GM23338 (cell line): Measurements from ENCODE around the gene CCDC194. TPM values are rescaled to one million over a fixed set of nuclear protein-coding genes. Genes with fewer than 3 reads are reported as not detected.
"Not testable (repeated sequence)": the region's sequence is repeated elsewhere in the genome, so short reads cannot be mapped to it uniquely, and the experiment has no call there.

Source experiments
- ATAC-seq: fragments of 200-7000 bp; cut with Tn5 transposase; 3 replicates; pipeline ENCODE4 v1.9.1; 2020
- DNase-seq: peaks from one replicate; pipeline ENCODE4 v3.0.0-alpha.2; 2015; ENCODE audit warnings: low spot score
- H2AFZ ChIP-seq: fragments of 200-600 bp; sonication (generic); 2 replicates; pipeline ENCODE4 v1.8.0; 2016; ENCODE audit warnings: antibody characterized with exemption, mild to moderate bottlenecking, moderate library complexity
- H3F3A ChIP-seq: fragments of 200-600 bp; sonication (generic); replicated peaks from 2 replicates; pipeline ENCODE4 v1.8.0; 2017; ENCODE audit warnings: antibody characterized with exemption, mixed run types, low read depth
- H3K27ac ChIP-seq: fragments of 200-600 bp; sonication (generic); 2 replicates; pipeline ENCODE4 v1.6.1; 2016; ENCODE audit warnings: low read depth
- H3K27me3 ChIP-seq: fragments of 200-600 bp; sonication (generic); 2 replicates; pipeline ENCODE4 v1.8.0; 2016; ENCODE audit warnings: mild to moderate bottlenecking, mixed run types, moderate library complexity; ENCODE audit not compliant: insufficient read depth
- H3K36me3 ChIP-seq: fragments of 200-600 bp; sonication (generic); 2 replicates; pipeline ENCODE4 v1.8.0; 2016; ENCODE audit warnings: mild to moderate bottlenecking; ENCODE audit not compliant: insufficient read depth
- H3K4me1 ChIP-seq: fragments of 200-600 bp; sonication (generic); 2 replicates; pipeline ENCODE4 v1.8.0; 2016; ENCODE audit warnings: mild to moderate bottlenecking, moderate library complexity; ENCODE audit not compliant: insufficient read depth
- H3K4me2 ChIP-seq: fragments of 200-600 bp; sonication (generic); 2 replicates; pipeline ENCODE4 v1.7.1; 2017; ENCODE audit warnings: mixed run types
- H3K4me3 ChIP-seq: fragments of 200-600 bp; sonication (generic); 2 replicates; pipeline ENCODE4 v1.6.1; 2016; ENCODE audit warnings: mixed run types
- H3K79me2 ChIP-seq: fragments of 200-600 bp; sonication (generic); replicated peaks from 2 replicates; pipeline ENCODE4 v1.8.0; 2017; ENCODE audit warnings: mild to moderate bottlenecking; ENCODE audit not compliant: insufficient read depth
- H3K9me2 ChIP-seq: fragments of 200-600 bp; sonication (generic); 2 replicates; pipeline ENCODE4 v1.8.0; 2017; ENCODE audit not compliant: insufficient read depth
- H4K20me1 ChIP-seq: fragments of 200-600 bp; sonication (generic); replicated peaks from 2 replicates; pipeline ENCODE4 v1.8.0; 2017; ENCODE audit warnings: mild to moderate bottlenecking; ENCODE audit not compliant: insufficient read depth
- H3K27ac Mint-ChIP-seq: 2 replicates; pipeline ENCODE4 v1.8.0; 2020; ENCODE audit warnings: inconsistent platforms, mild to moderate bottlenecking, moderate library complexity, mixed read lengths
- H3K27me3 Mint-ChIP-seq: 3 replicates; pipeline ENCODE4 v1.8.0; 2022; ENCODE audit warnings: low read depth, mild to moderate bottlenecking, moderate library complexity, mixed read lengths, inconsistent platforms; ENCODE audit not compliant: insufficient read depth, poor library complexity
- H3K36me3 Mint-ChIP-seq: 3 replicates; pipeline ENCODE4 v1.8.0; 2021; ENCODE audit warnings: low read depth, mild to moderate bottlenecking, inconsistent platforms, moderate library complexity, mixed read lengths
- H3K4me1 Mint-ChIP-seq: 3 replicates; pipeline ENCODE4 v1.8.0; 2020; ENCODE audit warnings: mild to moderate bottlenecking, inconsistent platforms, mixed read lengths
- H3K4me3 Mint-ChIP-seq: 3 replicates; pipeline ENCODE4 v1.8.0; 2021; ENCODE audit warnings: moderate library complexity, mild to moderate bottlenecking, inconsistent platforms, mixed read lengths
- H3K9me3 Mint-ChIP-seq: 3 replicates; pipeline ENCODE4 v1.8.0; 2020; ENCODE audit warnings: moderate library complexity, mild to moderate bottlenecking, inconsistent platforms, mixed read lengths
- polyA plus RNA-seq: library from polyadenylated mRNA; unstranded; fragments of >200 nt; fragmentation: Nextera tagmentation; extraction: Ambion mirVana; gene quantifications from 2 replicates; pipeline ENCODE4 v1.2.1, GENCODE V29; 2016
- total RNA-seq: library from RNA; depleted of rRNA; stranded (reverse); fragments of >200 nt; shearing (Covaris generic); gene quantifications from 2 replicates; pipeline ENCODE4 v1.2.3, GENCODE V29; 2014
- TF ChIP-seq, protein P1 (sequence below): fragments of 250-450 bp; sonication (Bioruptor Pico); IDR thresholded peaks from 2 replicates; pipeline ENCODE4 v1.5.0; 2020; ENCODE audit warnings: mild to moderate bottlenecking, moderate library complexity

The CCDC194 gene
- total and polyA plus RNA-seq, 2 experiments from 2014 or later, result 0.49 TPM; not detected in 1

DNA sequence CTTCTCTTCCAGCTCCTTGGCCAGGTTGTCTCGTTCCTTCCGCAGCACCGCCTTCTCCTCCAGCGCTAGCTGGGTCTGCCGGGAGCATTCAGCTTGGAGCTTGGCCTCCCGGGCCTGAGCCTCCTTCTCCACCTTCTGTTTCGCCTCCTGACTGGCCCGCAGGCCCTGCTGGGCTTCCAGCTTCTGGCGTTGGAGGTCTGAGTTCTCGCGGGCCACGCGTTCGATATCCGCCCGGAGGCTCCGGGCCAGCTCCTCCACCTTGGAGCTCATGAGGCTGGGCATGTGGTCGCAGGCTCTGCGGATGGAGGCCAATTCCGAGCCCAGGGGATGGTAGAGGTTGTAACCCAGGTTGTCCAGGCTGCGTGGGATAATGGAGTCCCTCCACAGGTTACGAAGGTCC is 28.6 kb downstream of the CCDC194 start (continued):
- TF ChIP-seq, protein P1, sequence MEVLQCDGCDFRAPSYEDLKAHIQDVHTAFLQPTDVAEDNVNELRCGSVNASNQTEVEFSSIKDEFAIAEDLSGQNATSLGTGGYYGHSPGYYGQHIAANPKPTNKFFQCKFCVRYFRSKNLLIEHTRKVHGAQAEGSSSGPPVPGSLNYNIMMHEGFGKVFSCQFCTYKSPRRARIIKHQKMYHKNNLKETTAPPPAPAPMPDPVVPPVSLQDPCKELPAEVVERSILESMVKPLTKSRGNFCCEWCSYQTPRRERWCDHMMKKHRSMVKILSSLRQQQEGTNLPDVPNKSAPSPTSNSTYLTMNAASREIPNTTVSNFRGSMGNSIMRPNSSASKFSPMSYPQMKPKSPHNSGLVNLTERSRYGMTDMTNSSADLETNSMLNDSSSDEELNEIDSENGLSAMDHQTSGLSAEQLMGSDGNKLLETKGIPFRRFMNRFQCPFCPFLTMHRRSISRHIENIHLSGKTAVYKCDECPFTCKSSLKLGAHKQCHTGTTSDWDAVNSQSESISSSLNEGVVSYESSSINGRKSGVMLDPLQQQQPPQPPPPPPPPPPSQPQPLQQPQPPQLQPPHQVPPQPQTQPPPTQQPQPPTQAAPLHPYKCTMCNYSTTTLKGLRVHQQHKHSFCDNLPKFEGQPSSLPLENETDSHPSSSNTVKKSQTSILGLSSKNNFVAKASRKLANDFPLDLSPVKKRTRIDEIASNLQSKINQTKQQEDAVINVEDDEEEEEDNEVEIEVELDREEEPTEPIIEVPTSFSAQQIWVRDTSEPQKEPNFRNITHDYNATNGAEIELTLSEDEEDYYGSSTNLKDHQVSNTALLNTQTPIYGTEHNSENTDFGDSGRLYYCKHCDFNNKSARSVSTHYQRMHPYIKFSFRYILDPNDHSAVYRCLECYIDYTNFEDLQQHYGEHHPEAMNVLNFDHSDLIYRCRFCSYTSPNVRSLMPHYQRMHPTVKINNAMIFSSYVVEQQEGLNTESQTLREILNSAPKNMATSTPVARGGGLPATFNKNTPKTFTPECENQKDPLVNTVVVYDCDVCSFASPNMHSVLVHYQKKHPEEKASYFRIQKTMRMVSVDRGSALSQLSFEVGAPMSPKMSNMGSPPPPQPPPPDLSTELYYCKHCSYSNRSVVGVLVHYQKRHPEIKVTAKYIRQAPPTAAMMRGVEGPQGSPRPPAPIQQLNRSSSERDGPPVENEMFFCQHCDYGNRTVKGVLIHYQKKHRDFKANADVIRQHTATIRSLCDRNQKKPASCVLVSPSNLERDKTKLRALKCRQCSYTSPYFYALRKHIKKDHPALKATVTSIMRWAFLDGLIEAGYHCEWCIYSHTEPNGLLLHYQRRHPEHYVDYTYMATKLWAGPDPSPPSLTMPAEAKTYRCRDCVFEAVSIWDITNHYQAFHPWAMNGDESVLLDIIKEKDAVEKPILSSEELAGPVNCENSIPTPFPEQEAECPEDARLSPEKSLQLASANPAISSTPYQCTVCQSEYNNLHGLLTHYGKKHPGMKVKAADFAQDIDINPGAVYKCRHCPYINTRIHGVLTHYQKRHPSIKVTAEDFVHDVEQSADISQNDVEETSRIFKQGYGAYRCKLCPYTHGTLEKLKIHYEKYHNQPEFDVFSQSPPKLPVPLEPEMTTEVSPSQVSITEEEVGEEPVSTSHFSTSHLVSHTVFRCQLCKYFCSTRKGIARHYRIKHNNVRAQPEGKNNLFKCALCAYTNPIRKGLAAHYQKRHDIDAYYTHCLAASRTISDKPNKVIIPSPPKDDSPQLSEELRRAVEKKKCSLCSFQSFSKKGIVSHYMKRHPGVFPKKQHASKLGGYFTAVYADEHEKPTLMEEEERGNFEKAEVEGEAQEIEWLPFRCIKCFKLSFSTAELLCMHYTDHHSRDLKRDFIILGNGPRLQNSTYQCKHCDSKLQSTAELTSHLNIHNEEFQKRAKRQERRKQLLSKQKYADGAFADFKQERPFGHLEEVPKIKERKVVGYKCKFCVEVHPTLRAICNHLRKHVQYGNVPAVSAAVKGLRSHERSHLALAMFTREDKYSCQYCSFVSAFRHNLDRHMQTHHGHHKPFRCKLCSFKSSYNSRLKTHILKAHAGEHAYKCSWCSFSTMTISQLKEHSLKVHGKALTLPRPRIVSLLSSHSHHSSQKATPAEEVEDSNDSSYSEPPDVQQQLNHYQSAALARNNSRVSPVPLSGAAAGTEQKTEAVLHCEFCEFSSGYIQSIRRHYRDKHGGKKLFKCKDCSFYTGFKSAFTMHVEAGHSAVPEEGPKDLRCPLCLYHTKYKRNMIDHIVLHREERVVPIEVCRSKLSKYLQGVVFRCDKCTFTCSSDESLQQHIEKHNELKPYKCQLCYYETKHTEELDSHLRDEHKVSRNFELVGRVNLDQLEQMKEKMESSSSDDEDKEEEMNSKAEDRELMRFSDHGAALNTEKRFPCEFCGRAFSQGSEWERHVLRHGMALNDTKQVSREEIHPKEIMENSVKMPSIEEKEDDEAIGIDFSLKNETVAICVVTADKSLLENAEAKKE (CRISPR knock-in tag), result no peak

DNA sequence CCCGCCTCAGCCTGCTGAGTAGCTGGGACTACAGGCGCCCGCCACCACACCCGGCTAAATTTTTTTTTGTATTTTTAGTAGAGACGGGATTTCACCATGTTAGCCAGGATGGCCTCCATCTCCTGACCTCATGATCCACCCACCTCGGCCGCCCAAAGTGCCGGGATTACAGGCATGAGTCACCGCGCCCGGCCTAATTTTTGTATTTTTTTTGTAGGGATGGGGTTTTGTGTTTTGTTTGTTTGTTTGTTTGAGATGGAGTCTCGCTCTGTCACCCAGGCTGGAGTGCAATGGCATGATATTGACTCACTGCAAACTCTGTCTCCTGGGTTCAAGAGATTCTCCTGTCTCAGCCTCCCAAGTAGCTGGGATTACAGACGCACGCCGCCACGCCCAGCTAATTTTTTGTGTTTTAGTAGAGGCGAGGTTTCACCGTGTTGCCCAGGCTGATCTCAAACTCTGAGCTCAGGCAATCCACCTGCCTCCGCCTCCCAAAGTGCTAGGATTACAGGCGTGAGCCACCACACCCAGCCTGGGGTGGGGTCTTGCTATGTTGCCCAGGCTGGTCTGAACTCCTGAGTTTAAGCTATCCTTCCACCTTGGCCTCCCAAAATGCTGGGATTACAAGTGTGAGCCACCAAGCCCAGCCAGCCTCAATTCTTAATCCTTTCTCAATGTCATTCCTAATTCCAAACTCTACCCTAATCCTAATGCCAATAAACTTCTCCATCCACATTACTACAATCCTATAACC is 30.0 kb downstream of the CCDC194 start:
- H3K27me3 Mint-ChIP-seq, H3K79me2 ChIP-seq, DNase-seq, H3K36me3 Mint-ChIP-seq, H3K4me3 Mint-ChIP-seq, H3K27me3 ChIP-seq, H3K9me3 Mint-ChIP-seq, H3K27ac ChIP-seq, H2AFZ ChIP-seq, H3K4me1 Mint-ChIP-seq, ATAC-seq, H3K27ac Mint-ChIP-seq, H4K20me1 ChIP-seq, H3F3A ChIP-seq, H3K4me1 ChIP-seq, H3K4me2 ChIP-seq, H3K9me2 ChIP-seq, H3K4me3 ChIP-seq, H3K36me3 ChIP-seq: not testable (repeated sequence)
